Ishikawa (cell line): ENCODE data around the gene ELF1.

Experiments used
- CEBPB ChIP-seq: IDR thresholded peaks from 2 replicates; pipeline ENCODE4 v1.6.1; 2012
- EGR1 ChIP-seq: IDR thresholded peaks from 2 replicates; pipeline ENCODE4 v1.6.1; 2012
- EP300 ChIP-seq: IDR thresholded peaks from 2 replicates; pipeline ENCODE4 v1.6.1; 2012; ENCODE audit warnings: borderline replicate concordance
- FOXM1 ChIP-seq: IDR thresholded peaks from 2 replicates; pipeline ENCODE4 v1.6.1; 2012; ENCODE audit warnings: low read depth, borderline replicate concordance
- NFIC ChIP-seq: IDR thresholded peaks from 2 replicates; pipeline ENCODE4 v1.6.1; 2012
- REST ChIP-seq: IDR thresholded peaks from 2 replicates; pipeline ENCODE4 v1.6.1; 2012; ENCODE audit warnings: low read depth, mild to moderate bottlenecking
- TAF1 ChIP-seq: IDR thresholded peaks from 2 replicates; pipeline ENCODE4 v1.6.1; 2012; ENCODE audit warnings: low read depth, mild to moderate bottlenecking
- TCF12 ChIP-seq: IDR thresholded peaks from 2 replicates; pipeline ENCODE4 v1.6.1; 2012; ENCODE audit warnings: low read depth
- TEAD4 ChIP-seq: IDR thresholded peaks from 2 replicates; pipeline ENCODE4 v1.6.1; 2012
- YY1 ChIP-seq: IDR thresholded peaks from 2 replicates; pipeline ENCODE4 v1.6.1; 2012; ENCODE audit warnings: low read depth
- ZBTB7A ChIP-seq: IDR thresholded peaks from 2 replicates; pipeline ENCODE4 v1.6.1; 2012; ENCODE audit warnings: low read depth
- TF ChIP-seq, protein P1 (sequence below): IDR thresholded peaks from 2 replicates; pipeline ENCODE4 v1.6.1; 2012
- TF ChIP-seq, protein P2 (sequence below): IDR thresholded peaks from 2 replicates; pipeline ENCODE4 v1.6.1; 2012

DNA sequence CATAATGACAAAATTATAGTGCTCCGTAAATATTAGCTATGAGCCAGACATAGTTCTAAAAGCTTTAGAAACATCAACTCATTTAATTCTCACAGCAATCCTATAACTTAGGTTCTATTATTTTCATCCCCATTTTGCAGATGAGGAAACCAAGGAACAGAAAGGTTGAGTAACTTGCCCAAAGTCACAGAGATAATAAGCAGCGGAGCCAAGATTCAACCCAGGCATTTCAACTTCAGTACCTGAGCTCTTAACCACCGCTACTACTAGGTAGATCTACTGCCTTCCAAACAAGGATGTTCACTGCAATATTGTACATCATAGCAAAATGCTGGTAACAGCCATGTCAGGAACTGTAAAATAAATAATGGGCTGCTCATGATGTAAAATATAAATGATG, 39.9 kb downstream of the ELF1 start:
- TF ChIP-seq NFIC = no peak
- no peak for TF ChIP-seq ZBTB7A
- TF ChIP-seq FOXM1 = no peak
- no peak for TF ChIP-seq TCF12
- no peak for TF ChIP-seq EP300
- TF ChIP-seq CEBPB = no peak
- TF ChIP-seq, protein P1, sequence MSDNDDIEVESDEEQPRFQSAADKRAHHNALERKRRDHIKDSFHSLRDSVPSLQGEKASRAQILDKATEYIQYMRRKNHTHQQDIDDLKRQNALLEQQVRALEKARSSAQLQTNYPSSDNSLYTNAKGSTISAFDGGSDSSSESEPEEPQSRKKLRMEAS = no peak
- no peak for TF ChIP-seq TAF1
- TF ChIP-seq, protein P2, sequence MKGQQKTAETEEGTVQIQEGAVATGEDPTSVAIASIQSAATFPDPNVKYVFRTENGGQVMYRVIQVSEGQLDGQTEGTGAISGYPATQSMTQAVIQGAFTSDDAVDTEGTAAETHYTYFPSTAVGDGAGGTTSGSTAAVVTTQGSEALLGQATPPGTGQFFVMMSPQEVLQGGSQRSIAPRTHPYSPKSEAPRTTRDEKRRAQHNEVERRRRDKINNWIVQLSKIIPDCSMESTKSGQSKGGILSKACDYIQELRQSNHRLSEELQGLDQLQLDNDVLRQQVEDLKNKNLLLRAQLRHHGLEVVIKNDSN = no peak
- no peak for TF ChIP-seq REST
- no peak for TF ChIP-seq YY1
- no peak for TF ChIP-seq EGR1
- no peak for TF ChIP-seq TEAD4
